SH-SY5Y (cell line): ENCODE results near the gene SPEM3.

Experiments
- GATA2 ChIP-seq: IDR thresholded peaks from 2 replicates; pipeline ENCODE4 v1.6.1; 2011; ENCODE audit warnings: mild to moderate bottlenecking, low read depth, low read length
- GATA3 ChIP-seq: IDR thresholded peaks from 2 replicates; pipeline ENCODE4 v1.6.1; 2011; ENCODE audit warnings: low read depth, mild to moderate bottlenecking, low read length, moderate library complexity

- TF ChIP-seq GATA2 = no peak
- no peak for TF ChIP-seq GATA3
Measured at GRCh38 chr17:7408863-7409262, 19.8 kb upstream of the SPEM3 start.
